Kasumi-1 (cell line): Measurements from ENCODE around the gene ACBD6.

ENCODE experiments used
- DNase-seq, 2 experiments: peaks; one replicate each; lab custom pipeline; 2025; lab: John Stamatoyannopoulos, UW

The ACBD6 gene

DNA sequence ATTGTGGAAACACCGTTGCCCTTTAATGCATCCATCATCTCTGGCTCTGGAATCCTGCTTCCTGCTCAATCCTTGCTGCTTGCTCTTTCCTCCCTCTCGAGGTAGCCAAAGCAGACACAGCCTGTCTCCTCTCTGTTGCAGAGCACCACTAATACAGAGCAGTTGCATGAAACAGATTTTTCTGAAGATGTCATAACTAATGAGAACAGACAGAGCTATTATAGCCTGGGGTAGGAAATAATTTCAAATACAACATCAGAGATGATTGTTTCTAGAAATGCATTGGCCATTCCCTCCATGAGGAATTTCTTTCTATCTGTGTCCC is 23.3 kb upstream of the ACBD6 start:
- DNase-seq: no peak

DNA sequence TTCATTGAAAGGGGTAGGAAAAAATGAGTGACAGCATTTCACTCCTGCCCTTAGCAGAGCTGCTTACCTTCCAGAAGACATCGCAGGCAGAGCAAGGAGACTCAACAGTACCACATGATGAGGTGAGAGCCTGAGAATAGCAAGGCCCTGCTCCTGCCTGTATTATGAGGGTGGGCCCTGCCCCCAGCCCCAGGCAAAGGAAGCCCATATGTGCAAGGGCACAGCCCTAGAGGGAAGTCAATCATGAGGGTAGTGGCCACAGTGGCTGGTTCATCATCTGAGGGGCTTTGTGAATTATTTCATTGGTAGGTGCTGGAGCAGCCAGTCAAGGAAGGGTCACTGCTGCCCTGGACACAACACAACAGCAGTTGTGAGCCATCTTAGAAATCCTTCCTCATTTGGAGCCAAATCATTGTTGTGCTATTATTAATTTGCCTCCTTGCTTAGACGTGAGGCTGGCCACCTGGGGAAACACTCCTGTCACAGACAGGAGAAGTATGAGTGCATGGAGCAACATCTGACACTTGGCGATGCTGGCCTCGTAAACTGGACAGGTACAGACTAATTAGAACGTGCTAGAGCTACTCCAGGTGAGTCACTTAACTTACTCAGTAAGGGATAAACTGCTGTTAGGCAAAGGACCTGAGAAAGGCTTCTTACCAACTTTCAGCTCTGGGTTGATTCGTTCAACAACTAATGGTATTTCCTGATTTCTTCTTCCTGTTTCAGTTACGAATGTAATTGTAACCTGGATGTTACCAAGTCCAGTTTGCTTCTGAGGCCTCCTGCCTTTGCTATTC is 22.7 kb upstream of the ACBD6 start:
- DNase-seq: no peak

DNA sequence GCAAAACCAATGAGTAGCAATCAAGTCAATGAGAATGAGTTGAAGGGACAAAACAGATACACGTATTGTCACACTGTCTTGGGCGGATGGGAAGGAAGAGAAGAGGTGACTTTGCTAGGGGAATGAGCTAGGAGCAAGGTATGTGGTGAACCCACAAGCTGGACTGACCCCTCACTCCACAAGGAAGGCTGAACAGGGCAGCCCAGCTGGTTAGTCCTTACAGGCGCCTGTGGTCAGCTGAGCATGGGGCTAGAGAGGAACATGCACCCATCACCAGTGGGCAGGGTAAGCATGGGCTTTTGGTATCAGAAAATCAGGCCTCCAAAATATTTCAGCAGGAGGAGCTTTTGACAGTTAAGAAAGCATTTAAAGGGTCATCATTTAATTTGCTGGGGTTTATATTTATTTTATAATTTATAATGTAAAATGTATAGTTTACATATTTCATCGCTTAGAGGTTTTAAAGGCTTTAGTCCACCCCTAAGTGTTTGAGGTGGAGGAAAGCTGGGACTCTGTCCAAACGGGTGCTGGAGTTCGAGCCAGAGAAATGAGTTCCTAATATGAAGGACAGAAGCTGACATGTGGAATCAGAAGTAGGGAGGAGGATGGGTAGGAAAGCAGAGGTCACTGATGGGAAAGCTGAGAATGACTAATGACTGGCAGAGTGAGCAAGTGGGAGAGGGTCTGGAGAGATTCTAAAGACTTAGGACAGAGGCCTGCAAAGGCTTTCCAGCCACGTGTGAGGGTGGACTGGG is 22.0 kb upstream of the ACBD6 start:
- no peak for DNase-seq

DNA sequence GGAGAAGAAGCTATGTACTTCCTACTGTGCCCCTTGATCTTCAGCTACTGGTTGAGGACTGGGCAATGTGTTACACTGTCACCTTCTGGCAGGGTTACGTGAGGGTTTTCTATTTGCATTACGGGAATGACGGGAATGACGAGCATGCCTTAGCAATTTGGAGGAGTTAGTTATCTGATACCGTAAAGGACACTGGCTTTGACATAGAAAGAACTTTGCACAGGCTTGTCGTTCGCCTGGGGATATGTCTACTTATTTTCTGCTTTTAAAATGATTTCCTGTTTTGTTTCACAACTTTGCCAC is 19.8 kb upstream of the ACBD6 start:
- no peak for DNase-seq

DNA sequence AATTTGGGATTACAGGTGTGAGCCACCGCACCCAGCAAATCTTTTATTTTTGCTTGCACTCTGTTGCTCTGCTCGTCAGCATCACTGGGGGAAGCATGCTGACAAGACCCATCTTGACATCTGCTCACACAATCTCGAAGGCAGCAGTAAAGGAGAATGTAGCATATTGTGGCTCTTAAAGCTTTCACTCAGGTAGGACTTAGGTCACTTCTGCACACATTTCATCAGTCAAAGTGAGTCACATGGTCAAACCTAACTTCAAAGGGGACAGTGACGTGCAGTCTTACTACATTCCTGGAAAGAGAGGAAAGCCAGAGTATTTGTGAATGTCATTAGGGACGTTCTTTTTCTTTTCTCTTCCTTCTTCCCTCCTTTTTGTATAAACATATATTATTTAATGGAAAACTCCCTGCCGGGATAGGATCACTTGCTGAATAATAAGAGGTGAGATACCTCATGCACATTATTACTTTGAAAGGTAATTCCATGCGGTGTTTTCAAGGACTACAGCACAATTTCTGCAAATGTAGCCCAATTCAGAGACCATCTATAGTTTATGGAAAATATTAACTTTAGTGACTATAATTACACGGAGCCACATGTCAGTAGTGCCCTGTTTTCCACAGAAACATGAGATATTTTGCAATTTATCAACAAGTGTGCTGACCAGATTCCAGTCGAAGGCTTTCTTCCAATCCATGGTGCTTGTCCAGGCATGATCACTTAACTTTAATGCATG is 19.3 kb upstream of the ACBD6 start:
- DNase-seq: no peak

DNA sequence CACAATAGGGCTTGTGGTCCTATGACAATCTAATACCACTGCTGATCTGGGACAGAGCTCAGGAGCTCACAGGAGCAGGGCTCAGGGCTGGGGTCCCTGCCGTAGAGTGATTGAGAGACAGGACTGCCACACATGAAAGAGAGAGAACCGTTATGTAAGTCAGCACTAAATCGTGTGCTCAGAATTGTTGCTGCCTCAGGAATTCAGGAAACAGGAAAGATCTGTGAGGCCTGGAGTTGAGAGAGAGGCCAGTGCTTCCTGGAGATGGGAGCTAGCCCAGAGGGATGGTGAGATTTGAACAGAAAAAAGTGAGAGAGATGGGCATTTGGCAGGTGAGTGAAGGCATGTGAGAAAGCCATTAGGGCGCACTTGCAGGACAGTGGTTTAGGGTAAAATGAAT is 17.5 kb upstream of the ACBD6 start:
- no peak for DNase-seq

DNA sequence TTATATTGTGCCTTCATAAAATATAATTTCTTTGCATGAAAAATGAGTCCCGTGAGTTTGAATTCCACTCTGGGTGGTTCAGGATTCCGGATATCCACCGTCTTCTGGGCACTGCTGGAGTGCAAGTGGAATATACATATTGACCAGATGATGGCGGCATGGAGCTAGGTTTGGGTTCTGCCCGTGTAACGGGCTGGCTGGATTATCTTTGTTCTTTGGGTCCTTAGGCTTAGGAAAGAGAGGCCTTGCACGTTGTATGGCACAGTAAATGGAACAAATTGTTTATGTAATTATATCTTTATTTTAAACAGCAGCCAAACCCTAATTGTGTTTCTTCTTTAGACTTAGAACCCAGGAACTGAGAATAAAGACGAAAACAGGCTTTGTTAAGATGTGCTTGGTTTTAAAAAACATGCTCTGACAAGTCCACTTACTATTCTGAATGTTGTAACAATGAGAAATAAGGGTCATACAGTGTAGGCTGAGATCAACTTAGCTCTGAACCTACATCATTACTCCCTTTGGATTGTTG is 13.5 kb upstream of the ACBD6 start:
- peak; percentile 79 to 90 for DNase-seq

DNA sequence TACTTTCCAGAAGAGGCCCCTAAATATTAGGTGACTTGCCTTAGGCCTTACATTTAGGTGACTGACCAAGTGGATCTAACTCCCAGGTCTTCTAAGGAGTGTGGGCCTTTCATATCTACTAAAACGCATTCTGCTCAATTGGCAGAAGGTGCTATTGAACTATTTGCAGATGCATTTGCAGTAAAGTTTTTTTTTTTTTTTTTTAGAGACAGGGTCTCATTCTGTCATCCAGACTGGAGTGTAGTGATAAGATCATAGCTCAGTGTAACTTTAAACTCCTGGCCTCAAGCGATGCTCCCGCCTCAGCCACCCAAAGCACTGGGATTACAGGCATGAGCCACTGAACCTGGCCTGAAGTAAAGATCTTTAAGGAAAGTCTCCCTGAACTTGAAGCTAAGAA is 13.0 kb upstream of the ACBD6 start:
- DNase-seq: no peak

DNA sequence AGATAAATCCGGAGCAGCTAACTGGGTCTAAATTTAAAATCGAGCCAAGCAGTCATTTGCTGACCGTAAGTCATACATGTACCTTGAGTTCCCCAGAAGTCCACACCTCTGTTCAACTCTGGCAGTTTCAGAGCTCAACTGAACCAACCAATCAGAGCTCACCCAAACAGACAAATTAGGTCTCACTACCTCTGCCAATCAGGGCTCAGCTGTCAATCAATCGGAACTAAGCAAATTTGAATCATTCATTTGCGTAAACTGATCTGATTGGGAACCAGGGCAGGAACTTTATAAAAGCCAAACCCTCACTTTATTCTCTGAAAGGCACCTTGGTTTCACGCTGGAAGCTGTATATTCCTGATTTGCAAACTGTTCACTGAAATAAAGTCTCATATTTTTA is 11.2 kb upstream of the ACBD6 start:
- no peak for DNase-seq

DNA sequence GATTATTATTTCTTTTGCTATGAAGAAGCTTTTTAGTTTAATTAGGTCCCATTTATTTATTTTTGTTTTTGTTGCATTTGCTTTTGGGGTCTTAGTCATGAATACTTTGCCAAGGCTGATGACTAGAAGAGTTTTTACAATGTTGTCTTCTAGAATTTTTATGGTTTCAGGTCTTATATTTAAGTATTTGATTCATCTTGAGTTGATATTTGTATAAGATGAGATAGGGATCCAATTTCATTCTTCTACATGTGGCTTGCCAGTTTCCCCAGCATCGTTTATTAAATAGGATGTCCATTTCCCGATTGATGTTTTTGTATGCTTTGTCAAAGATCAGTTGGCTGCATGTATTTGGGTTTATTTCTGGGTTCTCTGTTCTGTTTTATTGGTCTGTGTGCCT is 8.5 kb upstream of the ACBD6 start:
- DNase-seq: no peak

DNA sequence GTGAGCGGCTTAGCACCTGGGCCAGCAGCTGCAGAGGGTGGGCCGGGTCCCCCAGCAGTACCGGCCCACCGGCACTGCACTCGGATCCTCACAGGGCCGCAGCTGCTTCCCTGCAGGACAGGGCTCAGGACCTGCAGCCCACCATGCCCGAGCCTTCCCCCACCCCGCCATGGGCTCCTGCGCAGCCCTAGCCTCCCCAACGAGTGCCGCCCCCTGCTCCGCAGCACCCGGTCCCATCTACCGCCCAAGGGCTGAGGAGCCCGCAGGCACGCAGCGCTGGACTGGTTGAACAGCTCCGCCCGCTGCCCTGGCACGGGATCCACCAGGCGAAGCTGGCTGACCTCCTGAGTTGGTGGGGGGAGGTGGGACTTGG is 6.3 kb upstream of the ACBD6 start:
- DNase-seq: no peak

DNA sequence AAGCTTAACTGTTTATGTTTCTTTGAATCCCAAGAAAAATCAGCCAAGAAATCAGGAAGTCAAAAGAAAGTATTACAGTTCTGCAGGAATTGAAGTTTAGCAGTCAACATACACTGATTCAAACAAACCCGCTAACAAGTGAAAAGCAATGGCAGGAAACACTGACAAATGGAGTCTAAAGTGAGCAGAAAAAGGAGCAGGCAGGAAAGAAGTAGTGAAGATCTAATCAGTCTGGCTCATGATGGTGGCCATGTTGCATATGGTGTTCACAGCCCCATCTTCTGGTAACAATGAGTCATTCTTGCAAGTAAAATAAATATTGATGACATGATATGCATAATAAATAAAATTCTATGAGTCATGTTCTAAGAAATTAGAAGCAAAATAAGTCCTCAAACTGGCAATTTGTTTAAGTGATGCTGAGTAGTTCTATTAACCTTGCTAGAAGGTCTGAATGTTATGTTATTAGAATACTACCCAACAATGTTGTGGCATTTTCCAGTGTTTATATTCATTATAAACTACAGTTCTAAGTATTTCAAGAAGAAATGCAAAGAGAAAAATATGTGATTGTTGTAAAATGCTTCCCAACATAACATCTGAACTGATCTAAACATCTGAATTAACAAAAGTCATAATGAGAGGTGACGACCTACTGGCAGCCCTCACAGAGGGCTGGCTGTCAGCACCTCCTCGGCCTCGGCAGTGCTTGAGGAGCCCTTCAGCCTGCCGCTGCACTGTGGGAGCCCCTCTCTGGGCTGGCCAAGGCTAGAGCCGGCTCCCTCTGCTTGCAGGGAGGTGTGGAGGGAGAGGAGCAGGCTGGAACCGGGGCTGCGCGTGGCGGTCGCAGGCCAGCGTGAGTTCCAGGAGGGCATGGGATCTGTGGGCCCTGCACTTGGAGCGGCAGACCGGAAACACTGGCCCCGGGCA is 5.7 kb upstream of the ACBD6 start:
- DNase-seq: peak in 1 of 2 experiments; percentile 10

DNA sequence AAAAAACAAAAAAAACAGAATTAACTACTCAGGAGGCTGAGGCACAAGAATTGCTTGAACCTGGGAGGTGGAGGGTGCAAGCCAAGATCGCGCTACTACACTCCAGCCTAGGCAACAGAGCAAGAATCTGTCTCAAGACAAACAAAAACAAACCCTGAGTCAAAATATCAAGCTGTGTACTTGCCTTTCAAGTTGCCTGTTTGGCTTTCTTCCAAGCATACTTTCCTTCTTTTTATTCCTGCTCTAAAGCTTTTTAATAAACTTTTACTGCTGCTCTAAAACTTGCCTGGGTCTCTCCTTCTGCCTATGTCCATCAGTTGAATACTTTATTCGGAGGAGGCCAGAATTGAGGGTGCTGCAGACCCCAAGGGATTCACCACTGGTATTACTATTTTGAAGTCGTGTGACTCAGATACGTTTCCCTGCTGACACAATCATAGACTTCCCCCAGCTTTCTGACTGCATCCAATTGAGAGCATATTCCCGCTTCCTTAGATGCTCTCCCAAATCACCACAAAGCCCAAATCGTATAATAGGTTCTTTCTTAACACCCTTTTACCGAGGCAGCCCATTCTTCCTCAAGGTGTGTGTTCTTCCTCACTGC is 3.5 kb upstream of the ACBD6 start:
- no peak for DNase-seq

DNA sequence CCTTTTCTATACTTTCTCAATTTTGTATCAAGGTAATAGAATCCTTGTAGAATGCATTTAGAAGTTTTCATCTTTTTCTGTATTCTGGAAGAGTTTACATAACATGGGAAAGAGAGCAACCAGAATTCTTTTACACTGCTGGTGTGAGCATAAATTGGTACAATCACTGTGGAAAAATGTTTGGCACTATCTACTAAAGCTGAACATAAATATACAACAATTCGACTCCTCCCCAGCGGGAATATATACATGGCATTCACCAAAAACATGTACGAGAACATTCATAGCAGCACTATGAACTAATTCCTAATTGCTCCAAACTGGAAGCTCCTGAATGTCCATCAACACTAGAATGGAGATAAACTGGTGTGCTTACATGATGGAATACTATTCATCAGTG is 1.8 kb upstream of the ACBD6 start:
- no peak for DNase-seq

DNA sequence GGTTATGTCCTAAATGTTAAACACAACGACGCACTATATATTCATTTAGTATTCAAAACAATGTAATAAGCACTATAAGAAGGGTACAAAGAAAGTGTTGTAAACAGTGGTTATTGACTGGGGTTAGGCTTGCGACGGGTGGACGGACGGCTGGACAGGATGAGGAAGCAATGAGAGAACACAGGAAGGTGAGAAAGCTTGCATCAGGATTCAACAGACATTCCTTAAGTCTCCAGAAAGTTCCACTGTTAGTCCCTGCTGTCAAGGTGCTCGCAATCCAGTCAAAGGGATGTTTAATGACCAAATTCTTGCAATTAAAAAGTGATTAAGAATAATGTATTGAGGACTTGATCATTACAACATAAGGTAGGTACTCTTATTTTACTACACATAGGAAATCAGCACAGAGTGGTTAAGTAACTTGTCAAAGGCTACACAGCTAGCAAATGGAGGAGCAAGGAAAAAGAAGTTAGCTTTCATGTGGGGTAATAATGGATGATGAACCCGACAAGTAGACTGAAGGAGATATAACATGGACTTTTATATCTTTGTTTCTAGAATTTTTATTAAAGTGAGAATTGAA is 994 bp upstream of the ACBD6 start:
- DNase-seq: peak; percentile 44 to 56

DNA sequence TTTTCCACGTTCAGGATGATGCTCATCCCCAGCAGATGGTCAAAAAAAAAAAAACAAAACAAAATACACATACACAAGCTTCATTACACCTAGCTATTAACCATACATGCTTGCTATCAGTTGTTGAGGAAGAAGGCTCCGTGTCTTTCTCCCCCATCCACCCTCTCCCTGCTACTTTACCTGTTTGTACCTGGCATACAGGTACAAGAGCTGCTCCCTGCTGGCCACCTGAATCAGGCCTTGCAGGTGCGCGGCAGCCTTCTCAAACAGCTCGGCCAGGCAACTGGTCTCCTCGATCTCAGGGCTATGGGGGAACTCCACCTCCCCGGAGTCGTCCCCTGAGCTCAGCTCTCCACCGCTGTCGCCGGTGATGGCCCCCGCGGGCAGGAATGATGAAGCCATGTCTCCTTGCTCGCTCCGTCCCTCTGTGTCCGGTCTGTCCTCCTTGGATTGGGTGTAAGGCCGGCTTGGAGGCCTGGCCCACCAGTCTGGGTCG is 464 bp downstream of the ACBD6 start:
- peak; percentile 64 to 80 for DNase-seq

DNA sequence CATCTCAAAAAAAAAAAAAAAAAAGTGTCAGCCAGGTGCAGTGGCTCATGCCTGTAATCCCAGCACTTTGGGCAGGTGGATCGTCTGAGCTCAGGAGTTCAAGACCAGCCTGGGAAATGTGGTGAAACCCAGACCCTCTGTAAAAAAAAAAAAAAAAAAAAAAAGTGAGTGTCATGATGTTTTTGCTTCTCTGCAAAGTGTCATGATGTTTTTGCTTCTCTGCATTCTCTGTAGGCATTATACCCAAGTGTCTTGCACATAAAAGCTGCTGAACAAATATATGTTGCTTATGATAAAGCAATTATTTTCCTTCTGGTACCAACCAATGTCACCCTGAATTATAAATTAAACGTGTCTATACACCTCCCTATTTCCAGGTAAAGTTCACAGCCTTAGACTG is 1.7 kb downstream of the ACBD6 start:
- no peak for DNase-seq

DNA sequence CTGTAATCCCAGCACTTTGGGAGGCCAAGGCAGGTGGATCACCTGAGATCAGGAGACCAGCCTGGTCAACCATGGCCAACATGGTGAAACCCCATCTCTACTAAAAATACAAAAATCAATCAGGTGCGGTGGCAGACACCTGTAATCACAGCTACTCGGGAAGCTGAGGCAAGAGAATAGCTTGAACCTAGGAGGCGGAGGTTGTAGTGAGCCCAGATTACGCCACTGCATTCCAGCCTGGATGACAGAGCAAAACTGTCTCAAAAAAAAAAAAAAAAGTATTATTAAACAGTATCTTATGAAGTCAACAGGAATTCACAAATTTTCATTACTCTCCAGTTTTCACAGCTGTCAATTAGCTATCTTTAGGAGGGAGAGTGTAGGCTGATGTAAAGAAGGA is 3.8 kb downstream of the ACBD6 start:
- no peak for DNase-seq

DNA sequence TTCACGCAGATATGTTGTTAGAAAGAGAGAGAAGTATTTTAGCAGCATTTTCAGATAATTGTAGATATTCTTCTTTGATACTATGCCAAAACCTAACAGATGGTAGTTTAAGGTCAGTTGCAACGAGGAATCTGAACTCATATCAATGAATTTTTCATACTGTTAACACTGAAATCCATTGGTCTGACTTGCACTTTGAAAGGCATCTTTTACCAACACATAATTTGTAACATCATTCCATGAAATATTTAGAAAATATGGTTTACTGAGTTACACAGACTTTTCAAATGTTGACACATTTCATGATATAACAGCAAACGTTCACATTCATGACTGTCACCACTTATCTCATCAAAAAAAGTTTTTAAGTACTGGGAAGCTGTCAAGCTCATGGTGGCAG is 4.6 kb downstream of the ACBD6 start:
- DNase-seq: no peak

DNA sequence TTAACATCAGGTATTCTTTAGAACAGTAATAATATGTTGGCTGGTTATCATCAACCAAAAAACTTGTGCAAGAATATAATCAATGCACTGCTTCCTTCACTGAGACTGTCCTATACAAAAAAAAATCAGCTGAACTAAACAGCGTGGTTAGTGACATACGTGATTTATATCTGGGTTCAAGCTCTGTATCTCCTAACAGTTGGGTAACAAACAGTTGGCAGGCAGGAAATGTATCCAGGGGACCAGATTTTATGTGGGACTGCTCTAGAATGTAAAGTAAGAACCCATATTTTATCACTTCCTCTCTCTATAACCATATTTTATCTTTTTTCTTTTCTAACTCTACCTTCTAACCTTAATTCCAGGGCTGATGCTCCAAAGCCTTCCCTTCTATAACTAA is 8.0 kb downstream of the ACBD6 start:
- DNase-seq: peak; percentile 30 to 49

DNA sequence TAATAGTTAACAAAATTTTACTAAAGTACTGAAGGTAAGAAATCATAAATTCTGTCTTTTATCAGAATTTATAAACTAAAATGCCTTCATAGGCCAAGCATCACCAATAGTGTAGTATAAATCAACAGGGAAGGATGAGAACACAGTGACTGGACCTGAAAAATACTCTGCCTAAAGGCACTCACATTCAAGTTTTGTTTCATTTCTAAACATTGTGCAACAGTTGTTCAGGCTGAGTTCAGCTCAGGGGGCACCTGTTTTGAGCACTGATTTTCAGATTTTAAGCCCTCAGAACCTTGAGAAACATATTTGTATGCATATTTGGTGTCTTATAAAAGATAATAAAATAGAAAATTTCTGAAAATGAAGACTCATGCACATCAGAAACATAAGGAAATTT is 12.4 kb downstream of the ACBD6 start:
- DNase-seq: no peak
